H1 (cell line): ENCODE results near the gene CD200. TPM values are rescaled to one million over a fixed set of nuclear protein-coding genes. Genes with fewer than 3 reads are reported as not detected.

Source experiments
- CTCF ChIA-PET: fragments of 300-600 bp; sonication (Branson Sonifier 250); formaldehyde crosslinking; loops from one replicate; lab custom pipeline; 2021; ENCODE audit not compliant: partially characterized antibody; lab: Charles Lee
- POLR2A ChIA-PET: fragments of 300-600 bp; sonication (Branson Sonifier 250); formaldehyde crosslinking; loops from one replicate; lab custom pipeline; 2021; ENCODE audit warnings: inconsistent platforms; ENCODE audit not compliant: partially characterized antibody; lab: Charles Lee
- DNase-seq, 2 experiments: peaks; one replicate each; pipeline versions ENCODE4 v3.0.0 to v3.0.0-alpha.2; 2010 to 2022; ENCODE audit warnings: low spot score in 2 of 2, low read depth in 1 of 2, mixed read lengths in 1 of 2
- FAIRE-seq: peaks from 2 replicates; lab custom pipeline; 2011; peaks lifted over from hg19 to GRCh38; lab: Jason Lieb, UNC
- H2AFZ ChIP-seq: 2 replicates; pipeline ENCODE4 v1.8.1; 2012; ENCODE audit warnings: low read length, inconsistent platforms
- H2AK5ac ChIP-seq: 2 replicates; pipeline ENCODE4 v1.6.1; 2013; ENCODE audit warnings: low read depth, low read length
- H2BK120ac ChIP-seq: replicated peaks from 2 replicates; pipeline ENCODE3; 2013; ENCODE audit warnings: low read depth, low read length, inconsistent platforms
- H2BK12ac ChIP-seq: 2 replicates; pipeline ENCODE4 v1.6.1; 2013; ENCODE audit warnings: low read depth, low read length
- H2BK15ac ChIP-seq: 2 replicates; pipeline ENCODE4 v1.6.1; 2013; ENCODE audit warnings: low read length
- H2BK20ac ChIP-seq: 2 replicates; pipeline ENCODE4 v1.6.1; 2013; ENCODE audit warnings: low read length
- H2BK5ac ChIP-seq: 2 replicates; pipeline ENCODE4 v1.6.1; 2013; ENCODE audit warnings: low read depth, low read length
- H3K14ac ChIP-seq: 2 replicates; pipeline ENCODE4 v1.6.1; 2013; ENCODE audit warnings: inconsistent platforms; ENCODE audit not compliant: insufficient read length
- H3K18ac ChIP-seq: 2 replicates; pipeline ENCODE4 v1.6.1; 2013; ENCODE audit warnings: low read length; ENCODE audit errors: extremely low read depth
- H3K23ac ChIP-seq: 2 replicates; pipeline ENCODE4 v1.6.1; 2013; ENCODE audit warnings: inconsistent platforms; ENCODE audit not compliant: insufficient read length
- H3K23me2 ChIP-seq: 2 replicates; pipeline ENCODE4 v1.6.1; 2013; ENCODE audit warnings: low read depth, low read length
- H3K27ac ChIP-seq: 2 replicates; pipeline ENCODE4 v1.6.1; 2011; ENCODE audit warnings: low read depth, low read length, inconsistent platforms
- H3K27me3 ChIP-seq, 4 experiments: replicated peaks in 1 of 4; 1 replicate in 1 of 4; 2 replicates in 3 of 4; pipeline versions ENCODE4 v1.6.1 to v1.8.1; 2011 to 2013; ENCODE audit warnings: low read length in 3 of 4, mild to moderate bottlenecking in 3 of 4, inconsistent platforms in 2 of 4, mixed read lengths in 2 of 4, moderate library complexity in 1 of 4; ENCODE audit not compliant: control insufficient read depth in 3 of 4, insufficient read depth in 3 of 4; ENCODE audit errors: extremely low read depth in 1 of 4
- H3K36me3 ChIP-seq, 4 experiments: 2 replicates each; pipeline versions ENCODE4 v1.6.1 to v1.8.1; 2011 to 2013; ENCODE audit warnings: mild to moderate bottlenecking in 4 of 4, low read length in 3 of 4, moderate library complexity in 2 of 4, control low read depth in 1 of 4, inconsistent platforms in 1 of 4; ENCODE audit not compliant: insufficient read depth in 4 of 4, control insufficient read depth in 2 of 4
- H3K4ac ChIP-seq: replicated peaks from 2 replicates; pipeline ENCODE3; 2013; ENCODE audit warnings: low read length, low read depth, mixed read lengths, inconsistent platforms; ENCODE audit not compliant: insufficient read length
- H3K4me1 ChIP-seq, 4 experiments: replicated peaks in 1 of 4; 1 replicate in 1 of 4; 2 replicates in 3 of 4; pipeline versions ENCODE4 v1.6.1 to v1.8.1; 2011 to 2013; ENCODE audit warnings: low read length in 3 of 4, inconsistent platforms in 2 of 4, mixed read lengths in 1 of 4; ENCODE audit not compliant: insufficient read depth in 4 of 4, control insufficient read depth in 3 of 4
- H3K4me2 ChIP-seq, 2 experiments: 2 replicates each; pipeline versions ENCODE4 v1.6.1 to v1.8.1; 2011 to 2013; ENCODE audit warnings: low read depth in 2 of 2, low read length in 2 of 2, control low read depth in 1 of 2, inconsistent platforms in 1 of 2, mild to moderate bottlenecking in 1 of 2; ENCODE audit not compliant: insufficient read depth in 1 of 2
- H3K4me3 ChIP-seq, 4 experiments: fragments of 200-600, 300-600 bp in 1 of 4; sonication (generic), shearing (Covaris generic), sonication (Bioruptor Twin) in 1 of 4; 2 replicates each; pipeline versions ENCODE4 v1.5.1 to v1.8.1; 2011 to 2016; ENCODE audit warnings: low read length in 4 of 4, low read depth in 3 of 4, control low read depth in 2 of 4, inconsistent platforms in 2 of 4, mild to moderate bottlenecking in 2 of 4, mixed read lengths in 1 of 4, moderate library complexity in 1 of 4; ENCODE audit not compliant: insufficient read depth in 2 of 4; ENCODE audit errors: extremely low read depth in 1 of 4
- H3K56ac ChIP-seq: replicated peaks from 2 replicates; pipeline ENCODE3; 2013; ENCODE audit warnings: low read depth, mild to moderate bottlenecking, mixed read lengths, low read length, inconsistent platforms; ENCODE audit not compliant: insufficient read length
- H3K79me1 ChIP-seq: 2 replicates; pipeline ENCODE4 v1.6.1; 2013; ENCODE audit warnings: low read depth, low read length, control low read depth
- H3K79me2 ChIP-seq, 2 experiments: 2 replicates each; pipeline versions ENCODE4 v1.6.1 to v1.8.1; 2012 to 2013; ENCODE audit warnings: low read length in 2 of 2, mild to moderate bottlenecking in 2 of 2, inconsistent platforms in 1 of 2; ENCODE audit not compliant: insufficient read depth in 2 of 2, control insufficient read depth in 1 of 2
- H3K9ac ChIP-seq, 4 experiments: replicated peaks in 1 of 4; 1 replicate in 1 of 4; 2 replicates in 3 of 4; pipeline versions ENCODE4 v1.6.1 to v1.8.1; 2011 to 2013; ENCODE audit warnings: low read depth in 3 of 4, low read length in 3 of 4, control low read depth in 2 of 4, mild to moderate bottlenecking in 2 of 4, moderate library complexity in 2 of 4, inconsistent platforms in 1 of 4; ENCODE audit errors: extremely low read depth in 1 of 4
- H3K9me3 ChIP-seq, 2 experiments: 2 replicates each; pipeline versions ENCODE4 v1.6.1 to v1.8.1; 2012 to 2013; ENCODE audit warnings: mild to moderate bottlenecking in 2 of 2, moderate library complexity in 2 of 2, control low read depth in 1 of 2, inconsistent platforms in 1 of 2, low read depth in 1 of 2, low read length in 1 of 2, mixed read lengths in 1 of 2; ENCODE audit not compliant: insufficient read depth in 2 of 2
- H4K20me1 ChIP-seq, 2 experiments: replicated peaks in 1 of 2; 2 replicates each; pipeline versions ENCODE3 to v1.8.1; 2011 to 2013; ENCODE audit warnings: inconsistent platforms in 2 of 2, low read length in 2 of 2, mild to moderate bottlenecking in 1 of 2; ENCODE audit not compliant: insufficient read depth in 2 of 2, control insufficient read depth in 1 of 2
- H4K5ac ChIP-seq: 2 replicates; pipeline ENCODE4 v1.6.1; 2013; ENCODE audit warnings: low read length, low read depth, mixed read lengths, inconsistent platforms; ENCODE audit not compliant: insufficient read length
- H4K8ac ChIP-seq: 2 replicates; pipeline ENCODE4 v1.8.0; 2013; ENCODE audit warnings: mild to moderate bottlenecking, moderate library complexity, low read length, inconsistent platforms; ENCODE audit not compliant: insufficient read depth; ENCODE audit errors: extremely low read depth
- H4K91ac ChIP-seq: replicated peaks from 2 replicates; pipeline ENCODE3; 2013; ENCODE audit warnings: low read length, mixed read lengths, inconsistent platforms; ENCODE audit not compliant: insufficient read length
- CBX8 ChIP-seq: fragments of 300-800, 300-1000 bp; sonication (generic); IDR thresholded peaks from 2 replicates; pipeline ENCODE4 v1.7.1; 2016; ENCODE audit warnings: low read depth, low read length, borderline replicate concordance
- CHD2 ChIP-seq: IDR thresholded peaks from 2 replicates; pipeline ENCODE4 v1.6.1; 2012; ENCODE audit warnings: low read length, improper control_type of control experiment
- MAX ChIP-seq: IDR thresholded peaks from 2 replicates; pipeline ENCODE4 v1.6.1; 2012; ENCODE audit warnings: inconsistent platforms
- PHF8 ChIP-seq: fragments of 200-600 bp; sonication (generic); conservative IDR thresholded peaks from 2 replicates; pipeline ENCODE4 v1.7.1; 2012; ENCODE audit warnings: low read depth, mild to moderate bottlenecking, inconsistent platforms, low read length, moderate library complexity
- SIRT6 ChIP-seq: IDR thresholded peaks from one replicate; pipeline ENCODE4 v1.7.1; 2012; ENCODE audit warnings: low read length, inconsistent platforms
- SUZ12 ChIP-seq: fragments of 200-600 bp; sonication (generic); IDR thresholded peaks from 2 replicates; pipeline ENCODE4 v1.6.1; 2012; ENCODE audit warnings: mild to moderate bottlenecking, inconsistent platforms, low read length, moderate library complexity, mixed read lengths
- TEAD4 ChIP-seq: IDR thresholded peaks from 2 replicates; pipeline ENCODE4 v1.6.1; 2012; ENCODE audit warnings: low read depth, low read length, inconsistent platforms, mixed read lengths
- ZNF274 ChIP-seq: IDR thresholded peaks from 2 replicates; pipeline ENCODE4 v1.7.0; 2012; ENCODE audit warnings: low read length, borderline replicate concordance; ENCODE audit errors: extremely low read depth
- WGBS, 2 experiments: shearing (Covaris generic) in 1 of 2; methylation state at CpG; one replicate each; pipeline versions ENCODE4 v1.1.6 to v1.1.7; 2013 to 2015; ENCODE audit warnings: low lambda C conversion rate in 2 of 2, mixed read lengths in 2 of 2, inconsistent platforms in 1 of 2, low coverage in 1 of 2, missing lambda C conversion rate in 1 of 2; ENCODE audit not compliant: insufficient replicate concordance in 2 of 2, insufficient coverage in 1 of 2, insufficient read length in 1 of 2; ENCODE audit errors: extremely low coverage in 1 of 2, missing lambda C conversion rate in 1 of 2; 5-methylcytosine and 5-hydroxymethylcytosine counted together
- polyA plus RNA-seq, 7 experiments: library from polyadenylated mRNA; depleted of rRNA in 3 of 7; stranded (reverse) in 5 of 7; unstranded in 2 of 7; fragments of >200 nt in 5 of 7; fragments of 200-250 nt in 2 of 7; gene quantifications; 1 replicate in 5 of 7; 2 replicates in 1 of 7; 4 replicates in 1 of 7; pipeline versions ENCODE4 v1.2.1 to v1.2.3, GENCODE V29; 2011 to 2013; ENCODE audit warnings: missing spikeins in 2 of 7, mixed read lengths in 2 of 7
- total RNA-seq: library from RNA; stranded (reverse); fragmentation: NEBNext Ultra II Directional; extraction: Animal tissue kit (Norgen Biotek cat#: 25700); gene quantifications from 2 replicates; pipeline ENCODE4 v1.2.1, GENCODE V29; 2021

Gene CD200
- total and polyA plus RNA-seq, 2 of the 8 experiments (the other 6 are each of a cell fraction or from before 2014, with no cell fraction given): 45.8 to 50.2 TPM

GRCh38 chr3:112376241-112376911 is 43.4 kb downstream of the CD200 start:
- no peak overlapping the region for H3K56ac ChIP-seq
- no peak overlapping the region for H2BK15ac ChIP-seq
- H3K9ac ChIP-seq: no peak overlapping the region
- no peak overlapping the region for H3K14ac ChIP-seq
- no peaks in the 10 kb centered on the region for H3K79me2 ChIP-seq
- no peak overlapping the region for H3K4me2 ChIP-seq
- H3K4ac ChIP-seq: no peak overlapping the region
- H3K79me1 ChIP-seq: no peaks in the 10 kb centered on the region
- H2AK5ac ChIP-seq: no peak overlapping the region
- H2BK120ac ChIP-seq: no peak overlapping the region
- H3K4me3 ChIP-seq: no peak overlapping the region
- ChIA-PET CTCF (interaction anchor here (0.6 to 1.4 kb wide), 2 partner anchors 14 to 623 kb away, joined by 3 to 4 read pairs; no protein-coding TSS in a partner anchor), POLR2A (interaction anchor here (1.1 kb wide), 1 partner anchor 24 kb away, joined by 4 read pairs; no protein-coding TSS in a partner anchor)
- no peaks in the 10 kb centered on the region for H3K27me3 ChIP-seq
- no peaks in the 10 kb centered on the region; a peak in 1 of 7 replicates for H3K4me1 ChIP-seq
- no peak overlapping the region for H3K18ac ChIP-seq
- no peaks in the 10 kb centered on the region for H3K23me2 ChIP-seq
- TF ChIP-seq MAX: no peak
- no peak for TF ChIP-seq CHD2
- no peak for TF ChIP-seq PHF8
- no peak for TF ChIP-seq ZNF274
- TF ChIP-seq CBX8: no peak
- no peak for TF ChIP-seq TEAD4
- TF ChIP-seq SUZ12: no peak
- no peak for TF ChIP-seq SIRT6
- no peak overlapping the region for H2BK20ac ChIP-seq
- no peak overlapping the region for H3K23ac ChIP-seq
- no peak overlapping the region for H2BK12ac ChIP-seq
- no peak overlapping the region for H3K27ac ChIP-seq
- no peak overlapping the region for H4K5ac ChIP-seq
- H2BK5ac ChIP-seq: no peak overlapping the region
- no peak overlapping the region for H4K91ac ChIP-seq
- H3K36me3 ChIP-seq: no peaks in the 10 kb centered on the region
- WGBS, 2 experiments: 94% methylated on average over 5 of the region's 5 CpGs; no CpG with 5 or more reads in 1 of the 2 experiments
- H4K8ac ChIP-seq: no peak overlapping the region
- no peak for DNase-seq
- no peaks in the 10 kb centered on the region for H4K20me1 ChIP-seq
- FAIRE-seq: no peak
- no peaks in the 10 kb centered on the region for H3K9me3 ChIP-seq
- no peak overlapping the region for H2AFZ ChIP-seq
